H1 (cell line): ENCODE results near the gene GLS2. TPM values are rescaled to one million over a fixed set of nuclear protein-coding genes. Genes with fewer than 3 reads are reported as not detected.

ENCODE experiments used
- CBX8 ChIP-seq: fragments of 300-800, 300-1000 bp; sonication (generic); IDR thresholded peaks from 2 replicates; pipeline ENCODE4 v1.7.1; 2016; ENCODE audit warnings: low read depth, low read length, borderline replicate concordance
- CHD2 ChIP-seq: IDR thresholded peaks from 2 replicates; pipeline ENCODE4 v1.6.1; 2012; ENCODE audit warnings: low read length, improper control_type of control experiment
- GTF2F1 ChIP-seq: IDR thresholded peaks from 2 replicates; pipeline ENCODE4 v1.6.1; 2012; ENCODE audit warnings: low read depth, low read length, improper control_type of control experiment, borderline replicate concordance
- HDAC6 ChIP-seq: IDR thresholded peaks from one replicate; pipeline ENCODE4 v1.7.1; 2012; ENCODE audit warnings: low read depth, mild to moderate bottlenecking, inconsistent platforms, low read length, moderate library complexity
- KDM5A ChIP-seq: fragments of 200-600 bp; IDR thresholded peaks from 2 replicates; pipeline ENCODE4 v1.7.1; 2012; ENCODE audit warnings: mild to moderate bottlenecking, low read length, inconsistent platforms, mixed read lengths
- MAFK ChIP-seq: IDR thresholded peaks from 2 replicates; pipeline ENCODE4 v1.6.1; 2012; ENCODE audit warnings: low read depth, mild to moderate bottlenecking, improper control_type of control experiment, low read length
- MAX ChIP-seq: IDR thresholded peaks from 2 replicates; pipeline ENCODE4 v1.6.1; 2012; ENCODE audit warnings: inconsistent platforms
- POLR2AphosphoS5 ChIP-seq: IDR thresholded peaks from 2 replicates; pipeline ENCODE4 v1.6.1; 2011; ENCODE audit warnings: low read depth, low read length
- SIX5 ChIP-seq: IDR thresholded peaks from 2 replicates; pipeline ENCODE4 v1.6.1; 2011; ENCODE audit warnings: mild to moderate bottlenecking, low read depth, low read length
- TAF1 ChIP-seq: IDR thresholded peaks from 2 replicates; pipeline ENCODE4 v1.6.1; 2011; ENCODE audit warnings: mild to moderate bottlenecking, low read depth, low read length
- polyA plus RNA-seq, 7 experiments: library from polyadenylated mRNA; depleted of rRNA in 3 of 7; stranded (reverse) in 5 of 7; unstranded in 2 of 7; fragments of >200 nt in 5 of 7; fragments of 200-250 nt in 2 of 7; gene quantifications; 1 replicate in 5 of 7; 2 replicates in 1 of 7; 4 replicates in 1 of 7; pipeline versions ENCODE4 v1.2.1 to v1.2.3, GENCODE V29; 2011 to 2013; ENCODE audit warnings: missing spikeins in 2 of 7, mixed read lengths in 2 of 7
- total RNA-seq: library from RNA; stranded (reverse); fragmentation: NEBNext Ultra II Directional; extraction: Animal tissue kit (Norgen Biotek cat#: 25700); gene quantifications from 2 replicates; pipeline ENCODE4 v1.2.1, GENCODE V29; 2021
- TF ChIP-seq, protein P1 (sequence below): fragments of 300-600 bp; sonication (generic); IDR thresholded peaks from 2 replicates; pipeline ENCODE4 v1.7.1; 2012; ENCODE audit warnings: low read length, moderate library complexity, mild to moderate bottlenecking, inconsistent platforms; ENCODE audit not compliant: insufficient replicate concordance

GLS2 gene
- total and polyA plus RNA-seq, 2 of the 8 experiments (the other 6 are each of a cell fraction or from before 2014, with no cell fraction given), result 14.5 to 20.1 TPM

- TF ChIP-seq, protein P1, sequence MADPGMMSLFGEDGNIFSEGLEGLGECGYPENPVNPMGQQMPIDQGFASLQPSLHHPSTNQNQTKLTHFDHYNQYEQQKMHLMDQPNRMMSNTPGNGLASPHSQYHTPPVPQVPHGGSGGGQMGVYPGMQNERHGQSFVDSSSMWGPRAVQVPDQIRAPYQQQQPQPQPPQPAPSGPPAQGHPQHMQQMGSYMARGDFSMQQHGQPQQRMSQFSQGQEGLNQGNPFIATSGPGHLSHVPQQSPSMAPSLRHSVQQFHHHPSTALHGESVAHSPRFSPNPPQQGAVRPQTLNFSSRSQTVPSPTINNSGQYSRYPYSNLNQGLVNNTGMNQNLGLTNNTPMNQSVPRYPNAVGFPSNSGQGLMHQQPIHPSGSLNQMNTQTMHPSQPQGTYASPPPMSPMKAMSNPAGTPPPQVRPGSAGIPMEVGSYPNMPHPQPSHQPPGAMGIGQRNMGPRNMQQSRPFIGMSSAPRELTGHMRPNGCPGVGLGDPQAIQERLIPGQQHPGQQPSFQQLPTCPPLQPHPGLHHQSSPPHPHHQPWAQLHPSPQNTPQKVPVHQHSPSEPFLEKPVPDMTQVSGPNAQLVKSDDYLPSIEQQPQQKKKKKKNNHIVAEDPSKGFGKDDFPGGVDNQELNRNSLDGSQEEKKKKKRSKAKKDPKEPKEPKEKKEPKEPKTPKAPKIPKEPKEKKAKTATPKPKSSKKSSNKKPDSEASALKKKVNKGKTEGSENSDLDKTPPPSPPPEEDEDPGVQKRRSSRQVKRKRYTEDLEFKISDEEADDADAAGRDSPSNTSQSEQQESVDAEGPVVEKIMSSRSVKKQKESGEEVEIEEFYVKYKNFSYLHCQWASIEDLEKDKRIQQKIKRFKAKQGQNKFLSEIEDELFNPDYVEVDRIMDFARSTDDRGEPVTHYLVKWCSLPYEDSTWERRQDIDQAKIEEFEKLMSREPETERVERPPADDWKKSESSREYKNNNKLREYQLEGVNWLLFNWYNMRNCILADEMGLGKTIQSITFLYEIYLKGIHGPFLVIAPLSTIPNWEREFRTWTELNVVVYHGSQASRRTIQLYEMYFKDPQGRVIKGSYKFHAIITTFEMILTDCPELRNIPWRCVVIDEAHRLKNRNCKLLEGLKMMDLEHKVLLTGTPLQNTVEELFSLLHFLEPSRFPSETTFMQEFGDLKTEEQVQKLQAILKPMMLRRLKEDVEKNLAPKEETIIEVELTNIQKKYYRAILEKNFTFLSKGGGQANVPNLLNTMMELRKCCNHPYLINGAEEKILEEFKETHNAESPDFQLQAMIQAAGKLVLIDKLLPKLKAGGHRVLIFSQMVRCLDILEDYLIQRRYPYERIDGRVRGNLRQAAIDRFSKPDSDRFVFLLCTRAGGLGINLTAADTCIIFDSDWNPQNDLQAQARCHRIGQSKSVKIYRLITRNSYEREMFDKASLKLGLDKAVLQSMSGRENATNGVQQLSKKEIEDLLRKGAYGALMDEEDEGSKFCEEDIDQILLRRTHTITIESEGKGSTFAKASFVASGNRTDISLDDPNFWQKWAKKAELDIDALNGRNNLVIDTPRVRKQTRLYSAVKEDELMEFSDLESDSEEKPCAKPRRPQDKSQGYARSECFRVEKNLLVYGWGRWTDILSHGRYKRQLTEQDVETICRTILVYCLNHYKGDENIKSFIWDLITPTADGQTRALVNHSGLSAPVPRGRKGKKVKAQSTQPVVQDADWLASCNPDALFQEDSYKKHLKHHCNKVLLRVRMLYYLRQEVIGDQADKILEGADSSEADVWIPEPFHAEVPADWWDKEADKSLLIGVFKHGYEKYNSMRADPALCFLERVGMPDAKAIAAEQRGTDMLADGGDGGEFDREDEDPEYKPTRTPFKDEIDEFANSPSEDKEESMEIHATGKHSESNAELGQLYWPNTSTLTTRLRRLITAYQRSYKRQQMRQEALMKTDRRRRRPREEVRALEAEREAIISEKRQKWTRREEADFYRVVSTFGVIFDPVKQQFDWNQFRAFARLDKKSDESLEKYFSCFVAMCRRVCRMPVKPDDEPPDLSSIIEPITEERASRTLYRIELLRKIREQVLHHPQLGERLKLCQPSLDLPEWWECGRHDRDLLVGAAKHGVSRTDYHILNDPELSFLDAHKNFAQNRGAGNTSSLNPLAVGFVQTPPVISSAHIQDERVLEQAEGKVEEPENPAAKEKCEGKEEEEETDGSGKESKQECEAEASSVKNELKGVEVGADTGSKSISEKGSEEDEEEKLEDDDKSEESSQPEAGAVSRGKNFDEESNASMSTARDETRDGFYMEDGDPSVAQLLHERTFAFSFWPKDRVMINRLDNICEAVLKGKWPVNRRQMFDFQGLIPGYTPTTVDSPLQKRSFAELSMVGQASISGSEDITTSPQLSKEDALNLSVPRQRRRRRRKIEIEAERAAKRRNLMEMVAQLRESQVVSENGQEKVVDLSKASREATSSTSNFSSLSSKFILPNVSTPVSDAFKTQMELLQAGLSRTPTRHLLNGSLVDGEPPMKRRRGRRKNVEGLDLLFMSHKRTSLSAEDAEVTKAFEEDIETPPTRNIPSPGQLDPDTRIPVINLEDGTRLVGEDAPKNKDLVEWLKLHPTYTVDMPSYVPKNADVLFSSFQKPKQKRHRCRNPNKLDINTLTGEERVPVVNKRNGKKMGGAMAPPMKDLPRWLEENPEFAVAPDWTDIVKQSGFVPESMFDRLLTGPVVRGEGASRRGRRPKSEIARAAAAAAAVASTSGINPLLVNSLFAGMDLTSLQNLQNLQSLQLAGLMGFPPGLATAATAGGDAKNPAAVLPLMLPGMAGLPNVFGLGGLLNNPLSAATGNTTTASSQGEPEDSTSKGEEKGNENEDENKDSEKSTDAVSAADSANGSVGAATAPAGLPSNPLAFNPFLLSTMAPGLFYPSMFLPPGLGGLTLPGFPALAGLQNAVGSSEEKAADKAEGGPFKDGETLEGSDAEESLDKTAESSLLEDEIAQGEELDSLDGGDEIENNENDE, result no peak
- TF ChIP-seq TAF1 (peak; percentile 95), CHD2 (peak; percentile 67; the same call in 1 of the 2 replicates), GTF2F1 (peak; percentile 68; the same call in 1 of the 2 replicates), SIX5 (no peak), MAFK (no peak), MAX (peak; percentile 100), CBX8 (no peak), KDM5A (peak; percentile 95), HDAC6 (no peak), POLR2AphosphoS5 (peak; percentile 97)
These were observed 19.6 kb downstream of the GLS2 start, which contains the start of gene SPRYD4 (continued) for GRCh38 chr12:56468216-56469006.
